HepG2 (cell line): ENCODE measurements around the gene GGA3. TPM values are rescaled to one million over a fixed set of nuclear protein-coding genes. Genes with fewer than 3 reads are reported as not detected.
A peak's percentile ranks its signal among the peaks of the same experiment; 100 is the strongest.

Experiments
- BORCS8-MEF2B ChIP-seq: sonication (generic); formaldehyde crosslinking; IDR thresholded peaks from 2 replicates; pipeline ENCODE4 v1.8.0; 2022; ENCODE audit warnings: mild to moderate bottlenecking, missing genetic modification reagents
- CENPT ChIP-seq: sonication (generic); formaldehyde crosslinking; IDR thresholded peaks from 2 replicates; pipeline ENCODE4 v1.8.0; 2022; ENCODE audit warnings: low read depth, mild to moderate bottlenecking, moderate library complexity, missing genetic modification reagents
- FOXO4 ChIP-seq: sonication (generic); formaldehyde crosslinking; conservative IDR thresholded peaks from 2 replicates; pipeline ENCODE4 v1.8.1; 2023; ENCODE audit warnings: missing genetic modification reagents
- GRHL1 ChIP-seq: sonication (generic); formaldehyde crosslinking; conservative IDR thresholded peaks from 2 replicates; pipeline ENCODE4 v1.8.0; 2022; ENCODE audit warnings: missing genetic modification reagents
- JUN ChIP-seq: sonication (generic); formaldehyde crosslinking; IDR thresholded peaks from 2 replicates; pipeline ENCODE4 v1.4.0; 2020; ENCODE audit warnings: mild to moderate bottlenecking, missing genetic modification reagents
- KDM5A ChIP-seq: fragments of 200-600 bp; sonication (generic); IDR thresholded peaks from 2 replicates; pipeline ENCODE4 v1.7.0; 2018; ENCODE audit warnings: antibody characterized with exemption, mild to moderate bottlenecking, low read length, borderline replicate concordance
- NR2F2 ChIP-seq: IDR thresholded peaks from 2 replicates; pipeline ENCODE4 v1.6.1; 2012; ENCODE audit warnings: low read depth, inconsistent platforms, borderline replicate concordance
- PAX8 ChIP-seq: sonication (generic); formaldehyde crosslinking; IDR thresholded peaks from 2 replicates; pipeline ENCODE4 v1.8.0; 2022; ENCODE audit warnings: mild to moderate bottlenecking, missing genetic modification reagents, borderline replicate concordance
- SOX5 ChIP-seq: IDR thresholded peaks from 2 replicates; pipeline ENCODE4 v1.6.1; 2016; ENCODE audit warnings: borderline replicate concordance
- TBX3 ChIP-seq: fragments of 450-650 bp; IDR thresholded peaks from 2 replicates; pipeline ENCODE4 v1.6.1; 2017; ENCODE audit warnings: antibody characterized with exemption, mild to moderate bottlenecking, inconsistent platforms, borderline replicate concordance
- TCF12 ChIP-seq, 2 experiments: fragments of 450-650 bp in 1 of 2; sonication (generic) in 1 of 2; formaldehyde crosslinking in 1 of 2; IDR thresholded peaks; 2 replicates each; pipeline versions ENCODE4 v1.6.1 to v1.8.0; 2017 to 2022; ENCODE audit warnings: antibody characterized with exemption in 1 of 2, mild to moderate bottlenecking in 1 of 2, missing genetic modification reagents in 1 of 2, moderate library complexity in 1 of 2
- ZIK1 ChIP-seq: sonication (generic); formaldehyde crosslinking; IDR thresholded peaks from 2 replicates; pipeline ENCODE4 v1.5.0; 2020; ENCODE audit warnings: mild to moderate bottlenecking, low read depth, missing genetic modification reagents, borderline replicate concordance
- ZKSCAN8 ChIP-seq: IDR thresholded peaks from 2 replicates; pipeline ENCODE4 v1.6.1; 2016; ENCODE audit warnings: borderline replicate concordance, missing genetic modification reagents, missing compliant biosample characterization
- ZNF382 ChIP-seq: sonication (generic); formaldehyde crosslinking; IDR thresholded peaks from 2 replicates; pipeline ENCODE4 v1.5.0; 2020; ENCODE audit warnings: missing genetic modification reagents, mild to moderate bottlenecking, borderline replicate concordance
- ZNF530 ChIP-seq: sonication (generic); formaldehyde crosslinking; IDR thresholded peaks from 2 replicates; pipeline ENCODE4 v1.5.0; 2020; ENCODE audit warnings: low read depth, mild to moderate bottlenecking, missing genetic modification reagents
- polyA plus RNA-seq, 8 experiments: library from polyadenylated mRNA; depleted of rRNA in 3 of 8; stranded (reverse) in 7 of 8; unstranded in 1 of 8; fragments of >200 nt; fragmentation: Illumina TruSeq in 4 of 8; extraction: Trizol in 4 of 8; gene quantifications; 2 replicates each; pipeline versions ENCODE4 v1.2.1 to v1.2.3, GENCODE V29; 2011 to 2016; ENCODE audit warnings: low read depth in 4 of 8, missing spikeins in 1 of 8, mixed read lengths in 1 of 8; ENCODE audit not compliant: insufficient read depth in 1 of 8
- total RNA-seq, 5 experiments: library from RNA; depleted of rRNA; stranded (reverse); fragments of >200 nt; fragmentation: Illumina TruSeq; extraction: Trizol; gene quantifications; 2 replicates each; pipeline ENCODE4 v1.2.3, GENCODE V29; 2016; ENCODE audit warnings: low read depth in 1 of 5
- TF ChIP-seq, protein P1 (sequence below): sonication (generic); formaldehyde crosslinking; IDR thresholded peaks from 2 replicates; pipeline ENCODE4 v1.9.0; 2021; ENCODE audit warnings: mild to moderate bottlenecking, missing genetic modification reagents
- TF ChIP-seq, protein P2 (sequence below): sonication (generic); formaldehyde crosslinking; IDR thresholded peaks from 2 replicates; pipeline ENCODE4 v1.4.0; 2020; ENCODE audit warnings: mild to moderate bottlenecking, missing genetic modification reagents

Gene GGA3
- total and polyA plus RNA-seq, 2 of the 13 experiments (the other 11 are each of a cell fraction or from before 2014, with no cell fraction given): 28.4 to 43.7 TPM

DNA sequence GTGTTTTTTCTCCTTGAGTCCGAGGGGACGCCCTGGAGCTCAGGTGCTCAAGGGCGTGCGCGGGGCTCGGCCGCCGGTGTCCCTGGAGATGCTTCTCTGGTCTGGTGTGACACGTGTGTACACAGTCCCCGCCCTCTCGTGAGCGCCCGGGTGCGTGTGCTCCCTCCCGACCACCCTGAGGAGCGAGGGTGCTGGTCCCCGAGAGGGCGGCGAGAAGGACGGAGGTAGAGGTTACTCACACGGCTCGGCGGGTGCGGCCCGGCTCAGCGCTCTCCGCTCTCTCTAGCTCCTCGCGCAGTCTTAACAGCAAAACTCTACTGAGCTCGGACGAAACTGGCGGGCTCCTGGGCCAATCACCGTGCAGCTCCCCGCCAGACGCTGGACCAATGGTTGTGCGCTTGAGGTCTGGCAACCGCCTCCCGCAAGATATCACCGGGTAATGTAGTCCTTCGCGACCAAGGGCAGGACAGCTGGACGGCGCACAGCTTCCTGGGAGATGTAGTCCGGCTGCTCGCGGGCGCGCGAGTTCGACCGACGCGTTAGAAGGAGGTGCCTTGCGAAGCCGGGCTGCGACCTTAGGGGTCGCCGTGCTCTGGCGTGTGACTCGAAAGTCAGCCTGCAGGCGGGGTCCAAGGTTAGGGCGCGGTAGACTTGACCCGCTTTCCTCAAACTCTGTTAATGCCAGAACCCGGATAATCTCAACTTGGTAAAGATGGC, 27.9 kb upstream of the GGA3 start, which contains the start of gene SLC25A19 (continued):
- TF ChIP-seq BORCS8-MEF2B (peak; percentile 82), FOXO4 (CRISPR knock-in tag) (no peak), TBX3 (no peak), SOX5 (0 out of 2 replicates have a peak, but pooled peaks have one; percentile 63), PAX8 (CRISPR knock-in tag) (no peak), ZNF382 (CRISPR knock-in tag) (no peak), GRHL1 (CRISPR knock-in tag) (no peak), ZKSCAN8 (CRISPR knock-in tag) (no peak), KDM5A (peak; percentile 40; the same call in 1 of the 2 replicates), TCF12 (IDR thresholded peaks at IDR 0.05) (no peak), TCF12 (CRISPR knock-in tag; IDR thresholded peaks at IDR 0.05) (0 out of 2 replicates have a peak, but pooled peaks have one; percentile 11), JUN (CRISPR knock-in tag) (peak; percentile 65; the same call in 1 of the 2 replicates), ZIK1 (CRISPR knock-in tag) (no peak; the same call in 1 of the 2 replicates), CENPT (CRISPR knock-in tag) (no peak), NR2F2 (no peak), ZNF530 (CRISPR knock-in tag) (no peak)
- TF ChIP-seq, protein P1, sequence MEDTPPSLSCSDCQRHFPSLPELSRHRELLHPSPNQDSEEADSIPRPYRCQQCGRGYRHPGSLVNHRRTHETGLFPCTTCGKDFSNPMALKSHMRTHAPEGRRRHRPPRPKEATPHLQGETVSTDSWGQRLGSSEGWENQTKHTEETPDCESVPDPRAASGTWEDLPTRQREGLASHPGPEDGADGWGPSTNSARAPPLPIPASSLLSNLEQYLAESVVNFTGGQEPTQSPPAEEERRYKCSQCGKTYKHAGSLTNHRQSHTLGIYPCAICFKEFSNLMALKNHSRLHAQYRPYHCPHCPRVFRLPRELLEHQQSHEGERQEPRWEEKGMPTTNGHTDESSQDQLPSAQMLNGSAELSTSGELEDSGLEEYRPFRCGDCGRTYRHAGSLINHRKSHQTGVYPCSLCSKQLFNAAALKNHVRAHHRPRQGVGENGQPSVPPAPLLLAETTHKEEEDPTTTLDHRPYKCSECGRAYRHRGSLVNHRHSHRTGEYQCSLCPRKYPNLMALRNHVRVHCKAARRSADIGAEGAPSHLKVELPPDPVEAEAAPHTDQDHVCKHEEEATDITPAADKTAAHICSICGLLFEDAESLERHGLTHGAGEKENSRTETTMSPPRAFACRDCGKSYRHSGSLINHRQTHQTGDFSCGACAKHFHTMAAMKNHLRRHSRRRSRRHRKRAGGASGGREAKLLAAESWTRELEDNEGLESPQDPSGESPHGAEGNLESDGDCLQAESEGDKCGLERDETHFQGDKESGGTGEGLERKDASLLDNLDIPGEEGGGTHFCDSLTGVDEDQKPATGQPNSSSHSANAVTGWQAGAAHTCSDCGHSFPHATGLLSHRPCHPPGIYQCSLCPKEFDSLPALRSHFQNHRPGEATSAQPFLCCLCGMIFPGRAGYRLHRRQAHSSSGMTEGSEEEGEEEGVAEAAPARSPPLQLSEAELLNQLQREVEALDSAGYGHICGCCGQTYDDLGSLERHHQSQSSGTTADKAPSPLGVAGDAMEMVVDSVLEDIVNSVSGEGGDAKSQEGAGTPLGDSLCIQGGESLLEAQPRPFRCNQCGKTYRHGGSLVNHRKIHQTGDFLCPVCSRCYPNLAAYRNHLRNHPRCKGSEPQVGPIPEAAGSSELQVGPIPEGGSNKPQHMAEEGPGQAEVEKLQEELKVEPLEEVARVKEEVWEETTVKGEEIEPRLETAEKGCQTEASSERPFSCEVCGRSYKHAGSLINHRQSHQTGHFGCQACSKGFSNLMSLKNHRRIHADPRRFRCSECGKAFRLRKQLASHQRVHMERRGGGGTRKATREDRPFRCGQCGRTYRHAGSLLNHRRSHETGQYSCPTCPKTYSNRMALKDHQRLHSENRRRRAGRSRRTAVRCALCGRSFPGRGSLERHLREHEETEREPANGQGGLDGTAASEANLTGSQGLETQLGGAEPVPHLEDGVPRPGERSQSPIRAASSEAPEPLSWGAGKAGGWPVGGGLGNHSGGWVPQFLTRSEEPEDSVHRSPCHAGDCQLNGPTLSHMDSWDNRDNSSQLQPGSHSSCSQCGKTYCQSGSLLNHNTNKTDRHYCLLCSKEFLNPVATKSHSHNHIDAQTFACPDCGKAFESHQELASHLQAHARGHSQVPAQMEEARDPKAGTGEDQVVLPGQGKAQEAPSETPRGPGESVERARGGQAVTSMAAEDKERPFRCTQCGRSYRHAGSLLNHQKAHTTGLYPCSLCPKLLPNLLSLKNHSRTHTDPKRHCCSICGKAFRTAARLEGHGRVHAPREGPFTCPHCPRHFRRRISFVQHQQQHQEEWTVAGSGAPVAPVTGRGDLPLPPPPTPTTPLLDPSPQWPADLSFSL: no peak
- TF ChIP-seq, protein P2, sequence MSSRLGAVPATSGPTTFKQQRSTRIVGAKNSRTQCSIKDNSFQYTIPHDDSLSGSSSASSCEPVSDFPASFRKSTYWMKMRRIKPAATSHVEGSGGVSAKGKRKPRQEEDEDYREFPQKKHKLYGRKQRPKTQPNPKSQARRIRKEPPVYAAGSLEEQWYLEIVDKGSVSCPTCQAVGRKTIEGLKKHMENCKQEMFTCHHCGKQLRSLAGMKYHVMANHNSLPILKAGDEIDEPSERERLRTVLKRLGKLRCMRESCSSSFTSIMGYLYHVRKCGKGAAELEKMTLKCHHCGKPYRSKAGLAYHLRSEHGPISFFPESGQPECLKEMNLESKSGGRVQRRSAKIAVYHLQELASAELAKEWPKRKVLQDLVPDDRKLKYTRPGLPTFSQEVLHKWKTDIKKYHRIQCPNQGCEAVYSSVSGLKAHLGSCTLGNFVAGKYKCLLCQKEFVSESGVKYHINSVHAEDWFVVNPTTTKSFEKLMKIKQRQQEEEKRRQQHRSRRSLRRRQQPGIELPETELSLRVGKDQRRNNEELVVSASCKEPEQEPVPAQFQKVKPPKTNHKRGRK: no peak
